Erythroblast (primary cell): ENCODE data around the gene IGSF3.
"Not testable (repeated sequence)": the region's sequence is repeated elsewhere in the genome, so short reads cannot be mapped to it uniquely, and the experiment has no call there.

Experiments
- GATA1 ChIP-seq: IDR thresholded peaks from 2 replicates; pipeline ENCODE4 v1.6.1; 2011; ENCODE audit warnings: low read depth, mild to moderate bottlenecking, control low read depth, low read length, moderate library complexity
- POLR2A ChIP-seq: IDR thresholded peaks from 2 replicates; pipeline ENCODE4 v1.6.1; 2011; ENCODE audit warnings: mild to moderate bottlenecking, low read length

DNA sequence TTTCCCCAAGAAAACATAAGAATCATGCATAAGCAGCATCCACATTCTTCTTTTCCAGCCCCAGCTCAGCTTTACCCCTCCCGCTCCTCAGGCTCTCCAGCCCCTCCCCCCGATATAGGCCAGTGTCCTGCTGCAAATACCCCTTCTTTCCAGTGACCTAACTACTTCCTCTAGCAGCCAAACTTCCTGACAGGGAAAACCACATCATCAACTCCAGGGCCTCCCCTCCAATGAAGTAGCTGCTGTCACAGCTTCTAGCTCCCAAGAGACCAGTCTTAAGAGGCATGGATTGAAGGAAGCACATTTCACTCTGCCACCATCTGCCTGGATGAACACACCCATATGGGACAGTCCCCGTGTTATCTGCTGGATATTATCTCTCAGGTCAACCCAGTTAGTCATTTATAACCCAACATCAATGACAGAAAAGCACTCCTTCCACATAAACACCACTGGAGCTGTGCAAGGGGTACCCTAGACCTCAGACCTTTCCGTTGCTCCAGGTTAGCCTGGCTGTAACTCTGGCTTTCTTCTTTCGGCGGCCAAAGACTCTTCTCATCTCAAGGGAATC, 57.6 kb downstream of the IGSF3 start:
- TF ChIP-seq POLR2A, GATA1: not testable (repeated sequence)
